Measurements from ENCODE around the gene THAP3.

The THAP3 gene

GRCh38 chr1:6602669-6603237 is 21.9 kb upstream of the THAP3 start, which contains the start of gene KLHL21:
Gene KLHL21 (minus strand): TSS chr1:6602869. CDS start chr1:6602817, 52 bp downstream.
- DNase-seq: peak; percentile 85
- in situ Hi-C loops (cut with HindIII; ENCODE audit: low pct_ligation_motif_present, low pct_unique_long_range_greater_than_20kb, low sequenced_read_pairs): no loop called here

DNA sequence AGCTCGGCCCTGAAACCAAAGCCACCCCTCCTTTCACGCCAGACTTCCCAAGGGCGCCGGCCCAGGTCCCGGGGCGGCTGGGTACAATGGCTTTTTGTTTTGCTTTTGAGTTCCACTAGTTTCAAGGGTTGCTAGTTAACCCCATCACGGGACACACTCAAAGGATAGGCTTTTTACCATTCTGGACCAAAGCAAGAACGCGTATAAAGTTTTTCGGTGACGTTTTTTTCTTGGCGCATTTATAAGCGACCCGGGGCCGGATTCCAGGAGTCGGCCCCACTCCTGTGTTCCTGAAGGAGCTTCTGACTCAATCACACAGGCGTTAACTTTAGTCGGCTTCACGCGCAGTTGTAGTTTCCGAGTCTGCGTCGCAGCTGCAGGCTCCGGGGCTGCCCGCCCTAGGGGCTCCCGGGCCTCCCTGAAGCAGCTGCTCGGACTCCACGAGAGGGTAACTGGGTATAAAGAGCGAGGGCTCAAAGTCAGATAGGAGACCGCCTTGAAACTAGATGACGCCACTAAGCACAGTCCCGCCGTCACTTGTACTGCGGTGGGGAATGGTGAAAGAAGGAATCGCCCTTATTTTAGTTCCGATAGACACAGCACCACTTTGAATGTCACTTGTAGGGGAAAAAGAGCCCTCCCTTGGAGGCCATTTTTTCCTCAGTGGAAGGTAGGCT is 21.3 kb upstream of the THAP3 start:
- in situ Hi-C loops (cut with HindIII; ENCODE audit: low pct_ligation_motif_present, low pct_unique_long_range_greater_than_20kb, low sequenced_read_pairs): no loop called here
- DNase-seq: peak; percentile 64

- in situ Hi-C loops (cut with HindIII; ENCODE audit: low pct_ligation_motif_present, low pct_unique_long_range_greater_than_20kb, low sequenced_read_pairs): no loop called here
- no peak for DNase-seq
Measured at GRCh38 chr1:6603915-6604558, 20.6 kb upstream of the THAP3 start.

- peak; percentile 48 for DNase-seq
- in situ Hi-C loops (cut with HindIII; ENCODE audit: low pct_ligation_motif_present, low pct_unique_long_range_greater_than_20kb, low sequenced_read_pairs): no loop called here
Measured at GRCh38 chr1:6612641-6613360, 11.9 kb upstream of the THAP3 start.

DNA sequence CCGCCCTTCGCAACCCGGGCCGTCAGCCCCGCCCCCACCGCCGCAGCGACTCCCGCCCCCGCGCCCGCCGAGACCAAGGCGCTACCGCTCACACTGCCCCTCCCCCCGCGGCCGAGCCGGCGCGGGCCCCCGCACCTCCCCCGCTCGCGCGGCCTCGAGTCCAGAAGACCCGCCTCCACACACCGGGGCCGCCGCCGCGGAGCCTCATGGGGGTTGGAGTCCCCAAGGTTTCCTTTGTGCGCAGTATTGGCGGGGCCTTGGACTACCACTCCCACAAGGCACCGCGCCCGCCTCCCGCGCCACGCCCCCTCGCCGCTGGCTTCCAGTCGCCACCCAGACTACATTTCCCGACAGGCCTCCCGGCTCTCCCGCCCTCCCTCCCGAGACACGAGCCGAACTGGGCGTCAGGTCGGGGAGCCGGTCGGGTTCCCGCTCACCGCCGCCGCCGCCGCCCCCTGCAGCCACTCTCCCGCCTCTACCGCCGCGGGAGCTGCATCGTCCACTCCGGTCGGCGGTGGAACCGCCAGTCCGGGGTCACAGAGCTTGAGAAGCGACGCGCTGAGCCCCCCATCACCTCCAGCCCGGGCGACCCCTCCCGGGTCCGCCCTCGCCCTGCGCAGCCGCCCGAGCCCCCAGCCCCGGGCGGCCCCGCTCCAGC is 11.2 kb upstream of the THAP3 start, which contains the start of gene PHF13:
TSS of gene PHF13 (plus strand) at position 371 of the 658 bp plus-strand sequence. CDS start 336 bp downstream, outside the sequence.
- in situ Hi-C loops (cut with HindIII; ENCODE audit: low pct_ligation_motif_present, low pct_unique_long_range_greater_than_20kb, low sequenced_read_pairs): no loop called here
- DNase-seq: peak; percentile 96

GRCh38 chr1:6614019-6614928 is 10.4 kb upstream of the THAP3 start:
- DNase-seq: peak; percentile 20
- in situ Hi-C loops (cut with HindIII; ENCODE audit: low pct_ligation_motif_present, low pct_unique_long_range_greater_than_20kb, low sequenced_read_pairs): no loop called here

DNA sequence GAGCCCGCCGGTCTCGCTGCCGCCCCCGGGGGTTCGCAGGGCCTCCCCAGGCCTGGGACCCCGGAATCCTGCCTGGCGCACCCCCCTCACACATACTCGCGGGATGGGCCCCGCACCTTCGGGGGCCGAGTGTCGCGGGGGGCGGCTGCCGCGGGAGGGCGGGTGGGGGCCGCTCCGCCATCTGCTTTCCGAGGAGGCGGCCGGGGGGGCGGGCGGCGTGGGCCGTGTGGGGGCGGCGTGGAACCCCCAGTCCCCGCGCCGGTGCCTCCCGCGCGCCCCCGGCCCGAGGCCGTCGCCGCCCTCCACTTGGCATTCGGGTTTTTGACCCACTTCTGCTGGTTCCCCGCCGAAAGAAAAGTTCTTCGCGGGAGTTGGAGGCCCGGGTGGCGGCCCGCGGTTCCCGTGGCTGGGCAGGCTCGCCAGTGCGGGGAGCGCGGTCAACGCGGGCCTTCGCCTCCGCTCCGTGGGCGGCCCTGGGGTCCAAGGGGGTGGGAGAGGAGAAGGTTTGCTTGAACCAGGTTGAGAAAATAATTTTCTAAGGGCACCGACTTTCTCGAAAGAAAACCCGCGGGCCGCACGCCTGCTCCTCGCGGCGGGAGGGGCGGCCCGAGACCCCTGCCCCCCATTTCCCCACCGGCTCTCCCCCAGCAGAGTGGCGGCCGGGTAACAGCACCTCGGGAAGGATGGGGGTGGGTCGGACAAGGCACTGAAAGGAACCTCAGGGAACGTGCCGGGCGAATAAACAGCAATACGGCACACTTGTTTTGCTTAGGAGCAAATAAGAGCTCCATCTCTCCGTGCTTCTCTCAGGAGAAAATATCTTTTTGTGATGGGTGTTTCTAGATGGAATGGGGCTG is 9.5 kb upstream of the THAP3 start:
- in situ Hi-C loops (cut with HindIII; ENCODE audit: low pct_ligation_motif_present, low pct_unique_long_range_greater_than_20kb, low sequenced_read_pairs): no loop called here
- no peak for DNase-seq

DNA sequence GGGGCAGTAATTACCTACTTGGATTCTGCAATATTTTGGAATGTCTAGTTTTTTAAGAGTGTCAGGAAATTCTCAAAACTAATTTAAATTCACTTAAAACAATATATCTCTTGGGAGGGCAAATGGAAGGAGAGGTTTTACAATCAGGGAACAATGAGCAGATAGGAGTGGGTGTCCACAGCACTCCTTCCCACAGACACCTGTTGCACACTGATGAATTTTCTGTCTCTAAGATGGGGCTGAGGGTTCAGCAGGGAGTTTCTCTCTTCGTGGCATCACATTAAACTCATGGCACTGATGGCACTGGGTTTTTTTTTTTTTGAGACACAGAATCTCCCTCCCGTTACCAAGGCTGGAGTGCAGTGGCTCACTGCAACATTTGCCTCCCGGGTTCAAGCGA is 5.6 kb upstream of the THAP3 start:
- in situ Hi-C loops (cut with HindIII; ENCODE audit: low pct_ligation_motif_present, low pct_unique_long_range_greater_than_20kb, low sequenced_read_pairs): no loop called here
- DNase-seq: no peak

DNA sequence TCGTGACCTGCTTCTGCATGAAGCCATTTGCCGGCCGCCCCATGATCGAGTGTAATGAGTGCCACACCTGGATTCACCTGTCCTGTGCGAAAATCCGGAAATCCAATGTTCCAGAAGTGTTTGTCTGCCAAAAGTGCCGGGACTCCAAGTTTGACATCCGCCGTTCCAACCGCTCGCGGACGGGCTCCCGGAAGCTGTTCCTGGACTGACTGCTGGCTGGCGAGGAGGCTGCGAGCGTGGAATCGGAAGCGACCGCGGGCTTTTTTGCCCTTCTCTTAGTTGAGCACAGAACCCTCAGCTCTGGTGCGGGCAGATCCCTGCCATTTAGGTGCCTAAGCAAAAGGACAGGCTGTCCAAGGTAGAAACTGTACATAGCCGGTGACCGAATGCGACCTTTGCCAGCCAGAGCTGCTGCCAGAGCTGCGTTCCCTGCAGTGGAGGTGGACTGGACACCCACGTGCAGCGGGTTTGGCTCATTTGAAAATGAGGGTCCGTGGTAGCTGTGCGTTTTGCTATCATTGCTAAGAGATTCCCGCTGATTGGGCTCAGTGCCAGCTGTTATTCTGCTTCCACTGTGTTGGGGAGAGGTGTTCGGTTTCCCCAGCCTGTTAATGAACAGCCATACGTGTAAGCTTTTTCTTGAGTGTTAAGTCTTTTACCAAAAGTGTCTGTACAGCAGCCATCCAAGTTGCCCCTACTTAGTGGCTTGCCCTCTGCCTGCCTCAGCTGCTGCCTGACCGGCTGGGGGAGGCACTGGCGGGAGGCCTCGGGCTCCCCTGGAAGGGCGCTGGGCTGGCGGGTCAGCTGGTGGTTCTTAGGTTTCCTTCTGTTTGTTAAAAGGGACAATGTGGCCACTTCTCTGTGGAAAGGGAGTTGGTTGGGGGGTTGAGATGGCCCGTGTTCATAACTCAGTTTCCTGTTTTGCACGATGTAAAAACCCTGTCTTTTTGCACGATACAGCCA is 3.0 kb upstream of the THAP3 start:
- DNase-seq: no peak
- in situ Hi-C loops (cut with HindIII; ENCODE audit: low pct_ligation_motif_present, low pct_unique_long_range_greater_than_20kb, low sequenced_read_pairs): no loop called here

- no peak for DNase-seq
- in situ Hi-C loops (cut with HindIII; ENCODE audit: low pct_ligation_motif_present, low pct_unique_long_range_greater_than_20kb, low sequenced_read_pairs): no loop called here
Measured at GRCh38 chr1:6622396-6623152, 2.1 kb upstream of the THAP3 start.

- in situ Hi-C loops (cut with HindIII; ENCODE audit: low pct_ligation_motif_present, low pct_unique_long_range_greater_than_20kb, low sequenced_read_pairs): no loop called here
- no peak for DNase-seq
Measured at GRCh38 chr1:6623269-6623965, 1.3 kb upstream of the THAP3 start.

- DNase-seq: peak; percentile 44
- in situ Hi-C loops (cut with HindIII; ENCODE audit: low pct_ligation_motif_present, low pct_unique_long_range_greater_than_20kb, low sequenced_read_pairs): no loop called here
Measured at GRCh38 chr1:6625584-6626149, 999 bp downstream of the THAP3 start.

DNA sequence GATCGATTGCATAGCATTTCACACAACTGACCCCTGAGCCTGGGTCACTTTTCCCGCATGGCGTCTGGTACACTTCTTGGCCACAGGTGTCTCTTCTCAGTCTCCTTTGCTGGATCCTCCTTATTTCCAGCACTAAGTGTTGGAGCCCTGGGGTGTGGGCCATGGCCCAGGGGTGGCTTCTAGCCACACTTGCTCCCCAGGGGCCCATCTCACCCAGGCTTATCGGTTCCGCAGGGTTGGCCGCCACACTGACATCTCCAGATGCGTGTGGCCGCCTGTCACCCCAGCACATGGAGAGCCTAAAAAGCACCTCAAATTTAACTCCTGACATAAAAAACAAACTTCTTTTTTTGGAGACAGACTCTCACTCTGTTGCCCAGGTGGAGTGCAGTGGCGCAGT is 2.4 kb downstream of the THAP3 start:
- in situ Hi-C loops (cut with HindIII; ENCODE audit: low pct_ligation_motif_present, low pct_unique_long_range_greater_than_20kb, low sequenced_read_pairs): no loop called here
- no peak for DNase-seq

GRCh38 chr1:6627841-6628545 is 3.3 kb downstream of the THAP3 start:
- in situ Hi-C loops (cut with HindIII; ENCODE audit: low pct_ligation_motif_present, low pct_unique_long_range_greater_than_20kb, low sequenced_read_pairs): no loop called here
- DNase-seq: no peak
